GM19025 (cell line): ENCODE results near the gene CRPPA.
"Not testable (repeated sequence)": the region's sequence is repeated elsewhere in the genome, so short reads cannot be mapped to it uniquely, and the experiment has no call there.

Source experiments
- ATAC-seq: cut with Tn5 transposase; IDR thresholded peaks from one replicate; pipeline ENCODE4 v1.9.1; 2021; ENCODE audit warnings: mild to moderate bottlenecking, low read depth, moderate library complexity; ENCODE audit not compliant: unreplicated experiment

CRPPA gene

GRCh38 chr7:16421333-16422102, at the start of gene CRPPA:
TSS of gene CRPPA (minus strand) at chr7:16421538. CDS start at chr7:16421322, 216 bp downstream.
- ATAC-seq, result peak; percentile 37

- ATAC-seq, result no peak
Observed at GRCh38 chr7:16465469-16466361, 44.4 kb upstream of the CRPPA start, which contains the start of gene SOSTDC1. TSS of gene SOSTDC1 (minus strand) at chr7:16465738. CDS start at chr7:16465668, 70 bp downstream.

GRCh38 chr7:16463949-16464715, 42.8 kb upstream of the CRPPA start:
- no peak for ATAC-seq

- ATAC-seq, result no peak
Observed at GRCh38 chr7:16463520-16463919, 42.2 kb upstream of the CRPPA start.

- no peak for ATAC-seq
Observed at GRCh38 chr7:16462431-16462889, 41.1 kb upstream of the CRPPA start.

- ATAC-seq, result no peak
Observed at GRCh38 chr7:16460789-16461493, 39.6 kb upstream of the CRPPA start.

- ATAC-seq, result not testable (repeated sequence)
Observed at GRCh38 chr7:16456303-16456702, 35.0 kb upstream of the CRPPA start.

GRCh38 chr7:16455591-16455990, 34.3 kb upstream of the CRPPA start:
- ATAC-seq, result no peak

GRCh38 chr7:16450366-16450765, 29.0 kb upstream of the CRPPA start:
- ATAC-seq, result no peak

- ATAC-seq, result no peak
Observed at GRCh38 chr7:16447876-16448275, 26.5 kb upstream of the CRPPA start.

GRCh38 chr7:16446508-16446907, 25.2 kb upstream of the CRPPA start:
- ATAC-seq, result no peak

- ATAC-seq, result not testable (repeated sequence)
Observed at GRCh38 chr7:16443871-16444270, 22.5 kb upstream of the CRPPA start.

GRCh38 chr7:16438988-16439387, 17.6 kb upstream of the CRPPA start:
- no peak for ATAC-seq

- ATAC-seq, result no peak
Observed at GRCh38 chr7:16436306-16436705, 15.0 kb upstream of the CRPPA start.

GRCh38 chr7:16433568-16434122, 12.3 kb upstream of the CRPPA start:
- no peak for ATAC-seq

GRCh38 chr7:16432425-16432731, 11.0 kb upstream of the CRPPA start:
- ATAC-seq, result no peak

- ATAC-seq, result no peak
Observed at GRCh38 chr7:16431646-16432424, 10.5 kb upstream of the CRPPA start.

GRCh38 chr7:16430133-16430532, 8.8 kb upstream of the CRPPA start:
- ATAC-seq, result no peak

GRCh38 chr7:16428672-16429071, 7.3 kb upstream of the CRPPA start:
- ATAC-seq, result no peak
